OCI-LY1 (cell line): ENCODE measurements around the gene CASP9.

Experiments
- CTCF ChIP-seq: fragments of 200-600 bp; sonication (generic), shearing (Covaris generic); IDR thresholded peaks from 2 replicates; pipeline ENCODE4 v1.5.1; 2017; ENCODE audit warnings: mild to moderate bottlenecking, antibody characterized with exemption, low read length, moderate library complexity, mixed read lengths
- EZH2 ChIP-seq: fragments of 200-600 bp; sonication (generic), shearing (Covaris generic); IDR thresholded peaks from 2 replicates; pipeline ENCODE4 v1.8.0; 2017; ENCODE audit warnings: borderline replicate concordance, mixed run types, mild to moderate bottlenecking, antibody characterized with exemption, low read length, moderate library complexity, mixed read lengths

- no peak for TF ChIP-seq CTCF
- no peak for TF ChIP-seq EZH2
These were observed 26.6 kb upstream of the CASP9 start for GRCh38 chr1:15550573-15550972.
